GM19468 (cell line): ENCODE data around the gene KIFC3.
"Not testable (repeated sequence)": the region's sequence is repeated elsewhere in the genome, so short reads cannot be mapped to it uniquely, and the experiment has no call there.

Experiments
- ATAC-seq: cut with Tn5 transposase; IDR thresholded peaks from one replicate; pipeline ENCODE4 v1.9.1; 2021; ENCODE audit warnings: mild to moderate bottlenecking, moderate library complexity, moderate number of reproducible peaks; ENCODE audit not compliant: unreplicated experiment; ENCODE audit errors: extremely low read depth

The KIFC3 gene, protein sequence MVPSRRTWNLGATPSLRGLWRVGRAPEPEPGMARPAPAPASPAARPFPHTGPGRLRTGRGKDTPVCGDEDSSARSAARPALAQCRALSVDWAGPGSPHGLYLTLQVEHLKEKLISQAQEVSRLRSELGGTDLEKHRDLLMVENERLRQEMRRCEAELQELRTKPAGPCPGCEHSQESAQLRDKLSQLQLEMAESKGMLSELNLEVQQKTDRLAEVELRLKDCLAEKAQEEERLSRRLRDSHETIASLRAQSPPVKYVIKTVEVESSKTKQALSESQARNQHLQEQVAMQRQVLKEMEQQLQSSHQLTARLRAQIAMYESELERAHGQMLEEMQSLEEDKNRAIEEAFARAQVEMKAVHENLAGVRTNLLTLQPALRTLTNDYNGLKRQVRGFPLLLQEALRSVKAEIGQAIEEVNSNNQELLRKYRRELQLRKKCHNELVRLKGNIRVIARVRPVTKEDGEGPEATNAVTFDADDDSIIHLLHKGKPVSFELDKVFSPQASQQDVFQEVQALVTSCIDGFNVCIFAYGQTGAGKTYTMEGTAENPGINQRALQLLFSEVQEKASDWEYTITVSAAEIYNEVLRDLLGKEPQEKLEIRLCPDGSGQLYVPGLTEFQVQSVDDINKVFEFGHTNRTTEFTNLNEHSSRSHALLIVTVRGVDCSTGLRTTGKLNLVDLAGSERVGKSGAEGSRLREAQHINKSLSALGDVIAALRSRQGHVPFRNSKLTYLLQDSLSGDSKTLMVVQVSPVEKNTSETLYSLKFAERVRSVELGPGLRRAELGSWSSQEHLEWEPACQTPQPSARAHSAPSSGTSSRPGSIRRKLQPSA

DNA sequence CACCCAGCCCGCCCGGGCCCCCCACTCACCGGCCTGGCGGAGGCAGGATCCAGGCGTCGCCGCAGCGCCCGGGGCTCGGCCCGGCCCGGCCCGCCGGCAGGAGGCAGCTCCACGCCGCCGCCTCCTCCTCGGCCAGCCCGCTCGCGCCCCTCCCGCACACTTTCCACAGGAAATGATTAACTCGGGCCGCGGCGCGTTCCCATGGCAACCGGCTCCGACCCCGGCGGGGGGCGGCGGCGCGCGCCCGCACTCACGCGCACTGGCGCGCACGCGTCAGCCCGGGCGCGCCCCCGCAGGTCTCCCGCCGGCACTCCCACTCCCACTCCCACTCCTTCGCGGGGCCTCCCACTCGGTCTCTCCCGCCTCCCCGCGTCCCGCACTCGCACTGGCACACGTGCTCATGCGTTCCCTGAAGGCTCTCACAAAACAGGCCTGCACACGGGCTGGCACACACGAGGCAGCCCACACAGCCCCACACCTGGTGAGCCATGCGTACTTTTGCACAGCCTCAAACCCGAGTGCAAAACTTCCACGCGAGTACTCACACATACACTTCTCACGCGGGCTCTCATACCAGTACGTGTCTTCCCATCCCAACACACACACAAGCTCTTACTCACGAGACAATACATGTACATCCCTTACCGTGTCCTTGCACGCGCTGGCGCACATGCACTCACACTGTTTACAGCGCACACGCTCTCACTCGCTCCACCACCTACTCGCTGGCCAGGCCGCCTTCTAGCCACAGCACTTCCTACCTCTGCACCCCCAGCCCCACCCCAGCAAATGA is at the start of gene KIFC3:
KIFC3 (minus strand) TSS at position 151 of the 793 bp plus-strand sequence. CDS start 4,248 bp downstream, outside the sequence.
- ATAC-seq, result no peak

DNA sequence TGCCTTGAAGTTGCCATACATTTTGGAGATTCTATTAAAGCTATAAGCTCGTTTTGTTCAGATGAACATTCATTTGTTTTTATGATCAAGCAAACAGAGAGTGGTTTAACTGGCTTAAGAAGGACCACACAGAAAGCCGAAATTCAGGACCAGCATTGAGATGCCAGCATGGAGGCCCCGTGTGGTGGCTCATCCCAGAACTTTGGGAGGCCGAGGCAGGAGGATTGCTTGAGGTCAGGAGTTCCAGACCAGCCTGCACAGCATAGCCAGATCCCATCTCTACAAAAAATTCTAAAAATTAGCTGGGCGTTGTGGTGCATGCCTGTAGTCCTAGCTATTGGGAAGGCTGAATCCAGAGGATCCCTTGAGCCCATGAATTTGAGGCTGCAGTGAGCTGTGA is 45.9 kb upstream of the KIFC3 start:
- ATAC-seq, result no peak

DNA sequence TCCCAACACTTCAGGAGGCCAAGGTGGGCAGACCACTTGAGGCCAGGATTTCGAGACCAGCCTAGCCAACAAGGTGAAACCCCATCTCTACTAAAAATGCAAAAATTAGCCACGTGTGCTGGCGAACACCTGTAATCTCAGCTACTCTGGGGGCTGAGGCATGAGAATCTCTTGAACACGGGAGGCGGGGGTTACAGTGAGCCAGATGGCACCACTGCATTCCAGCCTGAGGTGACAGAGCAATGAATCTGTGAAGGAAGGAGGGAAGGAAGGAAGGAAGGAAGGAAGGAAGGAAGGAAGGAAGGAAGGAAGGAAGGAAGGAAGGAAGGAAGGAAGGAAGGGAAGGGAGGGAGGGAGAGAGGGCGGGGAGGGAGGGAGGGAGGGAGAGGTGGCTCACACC is 44.6 kb upstream of the KIFC3 start:
- not testable (repeated sequence) for ATAC-seq

DNA sequence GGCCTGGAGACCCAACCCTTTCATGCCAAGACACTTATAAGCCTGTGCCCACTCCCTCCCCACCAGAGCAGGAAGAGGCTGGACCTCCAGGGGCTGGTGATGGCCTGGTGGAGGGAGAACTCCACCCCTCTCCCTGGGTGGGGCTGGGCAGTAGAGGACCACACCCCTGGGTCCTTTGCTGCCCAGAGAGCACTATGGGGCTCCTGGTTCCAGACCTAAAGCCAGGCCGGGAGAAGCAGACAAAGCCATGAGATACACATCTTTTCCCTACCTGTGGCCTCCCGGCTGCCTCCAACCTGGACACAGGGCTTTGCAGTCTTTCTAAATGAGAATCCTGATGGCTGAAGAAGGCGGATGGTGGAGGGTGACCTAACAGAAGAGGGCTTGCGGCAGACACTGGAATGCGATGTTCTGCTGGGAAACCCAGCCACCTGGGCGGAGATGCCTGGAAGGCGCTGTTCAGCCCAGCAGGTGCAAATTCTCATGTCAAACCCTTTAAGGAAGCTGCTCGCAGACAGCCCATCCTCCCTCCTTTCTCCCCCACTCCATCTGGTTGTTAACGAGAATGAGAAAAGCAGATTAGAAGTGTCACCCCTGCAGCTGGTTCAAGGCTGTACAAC is 43.9 kb upstream of the KIFC3 start:
- no peak for ATAC-seq

DNA sequence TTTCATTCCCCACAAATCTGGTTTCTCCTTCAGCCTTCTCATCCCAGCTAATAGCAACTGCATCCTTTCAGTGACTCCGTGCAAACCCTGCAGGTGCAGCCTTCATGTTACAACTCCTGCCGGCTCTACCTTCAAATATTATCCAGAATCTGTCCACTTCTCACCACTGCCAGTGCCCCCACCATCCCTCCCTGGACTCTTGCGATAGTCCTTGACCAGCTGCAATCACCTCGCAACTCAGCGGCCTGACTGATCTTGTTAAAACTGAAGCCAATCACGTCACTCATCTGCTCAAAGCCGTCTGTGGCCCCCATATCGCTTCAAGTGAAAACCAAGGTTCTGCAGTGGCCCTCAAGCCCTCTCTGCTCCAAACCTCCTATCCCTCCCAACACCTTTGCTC is 42.8 kb upstream of the KIFC3 start:
- no peak for ATAC-seq

DNA sequence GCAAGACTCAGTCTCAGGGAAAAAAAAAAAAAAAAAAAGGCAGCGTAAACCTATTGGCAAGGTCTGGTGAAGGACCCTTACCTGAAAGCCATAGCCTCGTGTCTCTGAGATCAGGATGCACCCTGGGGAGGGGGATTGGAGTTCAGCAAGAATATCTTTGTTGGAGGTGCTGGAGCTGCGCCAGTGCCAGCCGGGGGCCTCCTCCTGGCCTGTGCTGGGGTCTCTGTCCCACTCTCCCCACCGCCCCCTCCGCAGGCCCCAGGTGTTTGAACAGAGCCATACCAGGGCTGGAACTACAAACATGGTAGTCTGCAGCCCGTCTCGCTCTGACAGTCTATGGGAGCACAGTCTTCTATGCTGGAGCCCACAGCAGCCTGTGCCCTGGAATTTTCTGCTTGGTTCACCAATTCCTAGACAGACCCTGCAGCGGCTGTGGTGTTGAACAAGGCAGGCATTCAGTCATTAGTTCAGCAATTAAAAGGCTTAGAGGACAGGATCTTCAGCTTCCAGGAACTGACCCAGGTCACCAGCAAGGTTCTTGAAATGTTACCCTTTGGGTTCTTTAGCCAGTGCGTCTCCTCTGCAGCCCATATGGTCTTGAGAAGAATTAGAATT is 42.2 kb upstream of the KIFC3 start:
- no peak for ATAC-seq

DNA sequence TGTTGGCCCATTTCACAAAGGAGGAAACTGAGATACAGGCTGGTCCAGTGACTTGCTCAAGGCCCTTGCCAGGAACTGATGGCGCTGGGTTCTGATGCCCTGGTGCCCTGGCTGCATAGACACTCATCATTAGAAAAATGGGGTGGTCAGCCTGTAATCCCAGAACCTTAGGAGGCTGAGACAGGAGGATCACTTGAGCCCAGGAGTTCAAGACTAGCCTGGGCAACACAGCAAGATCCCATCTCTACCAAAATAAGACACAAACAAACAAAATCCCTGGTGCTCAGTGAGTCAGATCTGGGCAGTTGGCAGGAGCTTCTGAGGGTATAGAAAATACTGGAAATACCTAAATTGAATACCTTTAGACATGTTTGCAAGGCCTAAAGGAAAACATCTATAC is 41.1 kb upstream of the KIFC3 start:
- ATAC-seq, result no peak

DNA sequence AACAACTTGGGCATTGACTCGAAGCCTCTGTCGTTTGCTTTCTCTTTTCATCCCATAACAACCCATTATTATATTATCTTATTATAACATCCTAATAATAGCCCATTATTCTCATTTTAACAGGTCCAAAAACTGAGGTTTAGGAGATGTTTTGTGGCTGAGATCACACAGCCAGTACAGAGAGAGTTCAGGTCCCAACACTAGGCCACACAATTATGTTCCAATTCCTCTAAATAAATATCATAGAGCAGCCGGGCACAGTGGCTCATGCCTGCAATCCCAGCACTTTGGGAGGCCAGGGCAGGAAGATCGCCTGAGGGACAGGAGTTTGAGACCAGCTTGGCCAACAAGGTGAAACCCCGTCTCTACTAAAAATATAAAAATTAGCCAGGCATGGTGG is 40.3 kb upstream of the KIFC3 start:
- no peak for ATAC-seq

DNA sequence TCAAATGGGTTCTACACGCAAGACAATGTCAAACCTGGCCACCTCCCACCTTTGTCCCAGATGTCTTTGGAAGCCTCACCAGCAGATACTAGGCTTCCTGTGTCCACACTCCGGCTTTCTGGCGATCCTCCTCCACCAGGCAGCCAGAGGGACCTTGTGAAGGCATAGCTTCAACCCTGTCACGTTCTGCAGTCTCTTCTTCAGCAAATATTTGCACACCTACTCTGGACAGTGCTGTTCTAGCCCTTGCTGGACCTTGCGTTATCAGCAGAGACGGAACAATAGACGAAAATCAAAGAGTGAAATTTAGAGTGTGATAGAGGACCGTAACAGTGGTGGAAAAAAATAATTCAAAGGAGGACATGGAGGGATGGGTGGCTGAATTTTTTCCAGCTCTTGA is 38.5 kb upstream of the KIFC3 start:
- ATAC-seq, result no peak

DNA sequence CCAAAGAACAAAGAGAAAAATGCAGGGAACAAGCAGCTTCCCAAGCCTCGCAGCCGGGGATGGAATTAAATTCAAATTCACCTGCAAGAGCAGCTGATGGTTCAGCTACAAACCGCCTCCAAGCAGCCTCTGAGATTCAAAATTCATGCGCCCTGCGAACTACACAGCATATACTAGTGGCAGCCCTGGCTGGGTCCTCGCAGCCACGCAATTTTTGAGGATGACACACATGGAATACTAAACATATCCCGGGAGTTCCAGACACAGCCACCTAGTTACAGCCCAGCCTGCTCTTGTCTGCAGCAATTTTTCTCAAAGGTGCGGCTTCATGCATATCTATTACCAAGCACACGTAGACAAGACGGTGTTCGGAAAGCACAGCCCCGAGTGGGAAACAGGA is 35.9 kb upstream of the KIFC3 start:
- ATAC-seq, result no peak

DNA sequence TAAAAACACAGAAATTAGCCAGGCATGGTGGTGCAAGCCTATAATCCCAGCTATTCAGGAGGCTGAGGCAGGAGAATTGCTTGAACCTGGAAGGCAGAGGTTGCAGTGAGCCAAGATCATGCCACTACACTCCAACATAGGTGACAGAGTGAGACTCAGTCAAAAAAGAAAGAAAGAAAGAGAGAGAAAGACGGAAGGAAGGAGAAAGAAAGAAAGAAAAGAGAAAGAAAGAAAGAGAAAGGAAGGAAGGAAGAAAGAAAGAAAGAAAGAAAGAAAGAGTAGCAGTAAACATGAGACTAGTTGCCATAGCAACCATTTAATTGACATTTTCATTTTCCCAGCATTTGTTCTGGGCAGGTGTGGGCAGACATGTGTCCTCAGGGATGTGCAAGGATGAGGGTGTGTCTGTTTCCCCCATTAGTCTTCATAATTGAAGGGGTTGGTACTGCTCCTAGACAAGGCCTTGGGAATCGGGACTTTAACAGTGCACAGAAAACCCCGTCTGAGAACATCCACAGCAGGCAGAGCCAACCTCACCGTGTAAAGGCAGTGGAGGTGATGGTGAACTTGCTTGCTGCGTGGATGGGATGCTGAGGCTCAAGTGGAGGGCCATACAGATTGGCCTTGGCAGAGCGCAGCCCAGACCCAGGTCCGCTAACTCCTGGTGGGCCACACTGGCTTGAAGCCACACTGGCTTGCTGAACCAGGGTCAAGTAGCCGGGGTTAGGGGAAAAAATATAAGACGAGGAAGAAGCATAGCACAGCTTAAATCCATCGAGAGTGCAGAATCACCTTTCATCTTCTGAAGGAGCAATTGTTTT is 35.2 kb upstream of the KIFC3 start:
- no peak for ATAC-seq

DNA sequence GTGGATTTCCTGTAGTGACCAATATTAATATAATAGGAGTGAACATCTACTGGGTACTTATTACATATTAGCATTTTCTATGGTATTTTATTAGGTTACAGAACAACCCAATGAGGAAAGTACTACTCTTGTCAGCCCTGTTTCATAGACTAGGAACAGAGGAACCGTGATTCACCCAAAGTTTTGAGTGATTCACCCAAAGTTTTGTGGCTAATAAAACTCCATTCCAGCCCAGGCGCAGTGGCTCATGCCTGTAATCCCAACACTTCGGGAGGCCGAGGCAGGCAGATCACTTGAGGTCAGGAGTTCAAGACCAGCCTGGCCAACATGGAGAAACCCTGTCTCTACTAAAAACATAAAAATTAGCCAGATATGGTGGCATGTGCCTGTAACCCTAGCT is 33.1 kb upstream of the KIFC3 start:
- ATAC-seq, result not testable (repeated sequence)

DNA sequence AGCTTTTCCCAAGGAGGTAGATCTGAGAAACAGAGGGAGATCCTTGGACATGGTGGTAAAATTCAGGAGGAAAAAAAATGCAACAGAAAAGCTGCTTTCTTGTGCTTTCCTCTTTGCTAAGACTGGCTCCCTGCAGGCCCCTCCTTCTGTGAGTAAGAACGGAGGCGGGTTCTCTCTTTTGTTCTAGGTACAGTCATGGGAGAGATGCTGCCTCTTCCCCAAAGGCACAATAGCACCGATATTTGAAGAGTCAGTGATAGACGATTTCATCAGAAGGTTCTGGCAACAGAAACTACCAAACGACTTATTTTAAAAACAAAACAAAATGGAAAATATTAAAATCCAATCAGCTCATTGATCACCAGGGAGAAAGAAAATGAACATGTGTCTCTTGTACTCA is 32.6 kb upstream of the KIFC3 start:
- no peak for ATAC-seq

DNA sequence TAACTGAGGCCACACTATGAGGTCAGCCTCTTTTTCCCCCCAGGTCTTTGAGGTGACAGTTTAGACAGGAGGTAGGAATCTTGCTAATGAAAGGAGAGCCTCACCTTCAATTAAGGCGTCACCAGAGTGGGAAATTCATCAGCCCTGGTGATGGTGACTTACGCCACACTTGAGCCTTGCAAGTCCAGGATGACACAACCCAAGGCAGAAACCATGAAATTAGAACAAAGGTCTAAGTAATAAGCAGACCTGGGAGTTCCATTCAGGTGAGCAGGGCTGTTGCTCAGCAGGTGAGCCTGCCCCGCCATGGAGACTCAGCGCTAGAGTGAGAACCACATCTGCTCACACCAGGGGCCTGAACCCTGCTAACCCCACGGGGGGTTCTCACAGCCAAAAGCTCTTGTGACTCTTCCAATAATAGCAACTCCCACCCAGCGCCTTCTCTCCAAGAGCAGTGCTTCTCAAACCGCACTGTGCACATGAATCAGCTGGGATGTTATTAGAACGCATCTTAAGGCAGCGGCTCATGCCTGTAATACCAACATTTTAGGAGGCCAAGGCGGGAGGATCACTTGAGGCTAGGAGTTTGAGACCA is 28.7 kb upstream of the KIFC3 start:
- ATAC-seq, result no peak

DNA sequence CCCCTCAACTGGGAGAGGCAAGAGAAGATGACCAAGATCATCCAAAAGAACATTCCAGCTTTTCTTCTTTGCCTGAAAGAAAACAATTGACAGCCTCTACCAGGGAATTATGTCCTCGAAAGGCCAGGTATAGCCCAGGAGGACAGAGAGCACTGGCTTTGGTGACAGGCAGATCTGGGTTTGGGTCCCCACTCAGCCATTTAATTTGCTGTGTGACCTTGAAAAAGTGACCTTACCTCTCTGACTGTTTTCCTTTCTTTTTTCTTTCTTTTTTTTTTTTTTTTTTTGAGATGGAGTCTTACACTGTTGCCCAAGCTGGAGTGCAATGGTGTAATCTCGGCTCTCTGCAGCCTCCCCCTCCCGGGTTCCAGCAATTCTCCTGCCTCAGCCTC is 27.7 kb upstream of the KIFC3 start:
- ATAC-seq, result no peak

DNA sequence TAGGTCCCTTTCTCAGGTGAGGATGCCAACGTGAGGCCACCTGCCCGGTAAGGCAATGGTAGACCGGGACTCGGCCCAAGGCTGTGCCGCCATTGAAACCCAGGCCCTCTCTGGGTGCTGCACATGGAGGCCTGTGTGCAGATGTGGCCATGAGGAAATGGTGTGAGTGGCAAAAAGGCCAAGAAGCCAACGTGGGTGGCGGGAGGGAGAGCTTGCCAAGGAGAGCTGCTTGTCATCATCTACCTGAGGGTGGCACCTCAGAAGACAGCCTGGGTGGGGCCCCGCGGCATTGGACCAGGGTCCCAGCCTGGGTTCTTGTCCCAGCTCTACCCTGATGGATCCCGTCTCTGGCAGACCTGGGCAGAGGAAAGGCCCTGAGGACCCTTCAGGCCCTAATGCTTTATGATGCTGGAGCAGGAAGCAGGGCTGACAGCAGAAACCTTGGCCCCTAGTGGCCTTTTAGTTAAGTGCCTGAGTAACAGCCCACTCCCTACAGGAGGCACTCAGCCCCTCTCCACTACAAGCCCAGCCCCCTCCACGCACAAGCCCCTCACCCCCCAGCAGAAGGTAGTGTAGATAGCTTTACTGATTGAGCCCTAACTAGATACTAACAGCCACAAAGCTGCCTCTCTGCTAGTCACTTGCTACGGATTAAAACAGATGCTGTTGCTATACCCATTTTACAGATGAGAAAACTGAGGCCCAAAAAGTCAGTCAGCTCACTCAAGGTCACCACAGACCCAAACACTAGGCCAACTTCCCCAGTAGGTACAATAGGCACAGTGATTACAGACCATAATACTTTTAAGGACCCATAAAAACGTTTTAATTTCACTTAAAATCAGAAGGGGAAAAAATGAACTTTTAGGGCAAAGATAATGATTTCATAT is 26.2 kb upstream of the KIFC3 start:
- ATAC-seq, result no peak

DNA sequence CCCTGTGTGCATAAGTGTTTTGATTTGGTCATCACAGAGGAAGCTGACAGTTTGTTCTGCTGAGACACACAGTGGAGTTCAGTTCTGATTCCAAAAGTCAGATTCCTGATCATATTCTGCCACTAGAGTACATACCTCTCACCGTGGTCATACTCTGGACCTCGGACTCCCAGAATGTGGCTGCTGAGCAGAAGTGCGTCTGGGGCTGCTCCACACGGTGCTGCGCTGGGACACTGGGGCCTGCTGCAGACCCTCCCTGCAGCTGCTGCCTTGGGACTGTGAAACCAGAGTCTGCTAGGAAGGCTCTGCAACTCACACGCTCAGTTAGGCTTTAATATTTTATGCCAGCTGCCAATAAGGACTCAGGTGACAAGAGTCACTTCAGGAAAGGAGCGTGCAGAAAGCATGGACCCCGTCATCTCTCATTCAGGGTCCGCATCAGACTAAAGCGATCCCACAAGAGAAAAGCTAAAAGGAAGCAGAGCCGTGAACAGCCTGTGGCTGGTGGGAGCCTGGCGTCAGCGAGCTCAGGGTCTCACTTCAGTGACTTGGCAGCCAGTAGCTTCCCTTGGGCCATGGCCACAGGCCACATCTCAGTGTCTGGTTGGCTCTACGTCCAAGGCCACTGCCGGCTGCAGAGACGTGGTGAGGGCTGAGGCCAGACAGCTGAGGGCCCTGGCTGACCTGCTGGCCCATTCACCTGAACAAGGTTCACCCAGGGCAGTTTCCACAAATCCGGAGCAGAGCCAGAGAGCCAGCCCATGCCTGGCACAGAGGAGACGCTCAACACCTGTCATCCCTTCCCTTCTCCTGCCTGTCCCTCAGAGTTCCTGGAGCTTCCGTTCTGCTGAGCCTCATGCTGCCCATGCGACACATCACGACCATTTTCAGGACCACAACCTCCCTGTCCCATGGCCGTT is 24.7 kb upstream of the KIFC3 start:
- ATAC-seq, result no peak
